Ishikawa (cell line): ENCODE data around the gene ZBTB48.

ENCODE experiments used
- CEBPB ChIP-seq: IDR thresholded peaks from 2 replicates; pipeline ENCODE4 v1.6.1; 2012
- CREB1 ChIP-seq: IDR thresholded peaks from 2 replicates; pipeline ENCODE4 v1.6.1; 2012; ENCODE audit warnings: low read depth
- EGR1 ChIP-seq: IDR thresholded peaks from 2 replicates; pipeline ENCODE4 v1.6.1; 2012
- EP300 ChIP-seq: IDR thresholded peaks from 2 replicates; pipeline ENCODE4 v1.6.1; 2012; ENCODE audit warnings: borderline replicate concordance
- FOXM1 ChIP-seq: IDR thresholded peaks from 2 replicates; pipeline ENCODE4 v1.6.1; 2012; ENCODE audit warnings: low read depth, borderline replicate concordance
- MAX ChIP-seq: IDR thresholded peaks from 2 replicates; pipeline ENCODE4 v1.6.1; 2012
- NFIC ChIP-seq: IDR thresholded peaks from 2 replicates; pipeline ENCODE4 v1.6.1; 2012
- RAD21 ChIP-seq: IDR thresholded peaks from 2 replicates; pipeline ENCODE4 v1.6.1; 2012; ENCODE audit warnings: low read depth
- REST ChIP-seq: IDR thresholded peaks from 2 replicates; pipeline ENCODE4 v1.6.1; 2012; ENCODE audit warnings: low read depth, mild to moderate bottlenecking
- TAF1 ChIP-seq: IDR thresholded peaks from 2 replicates; pipeline ENCODE4 v1.6.1; 2012; ENCODE audit warnings: low read depth, mild to moderate bottlenecking
- TCF12 ChIP-seq: IDR thresholded peaks from 2 replicates; pipeline ENCODE4 v1.6.1; 2012; ENCODE audit warnings: low read depth
- TEAD4 ChIP-seq: IDR thresholded peaks from 2 replicates; pipeline ENCODE4 v1.6.1; 2012
- USF1 ChIP-seq: IDR thresholded peaks from 2 replicates; pipeline ENCODE4 v1.6.1; 2012
- YY1 ChIP-seq: IDR thresholded peaks from 2 replicates; pipeline ENCODE4 v1.6.1; 2012; ENCODE audit warnings: low read depth
- ZBTB7A ChIP-seq: IDR thresholded peaks from 2 replicates; pipeline ENCODE4 v1.6.1; 2012; ENCODE audit warnings: low read depth

Gene ZBTB48

GRCh38 chr1:6557597-6557996 lies 22.2 kb upstream of the ZBTB48 start:
- TF ChIP-seq MAX (no peak), FOXM1 (no peak), ZBTB7A (no peak), YY1 (no peak), EGR1 (no peak), REST (no peak), NFIC (no peak), TEAD4 (no peak), TAF1 (no peak), TCF12 (no peak), USF1 (no peak), CEBPB (no peak), CREB1 (no peak), RAD21 (no peak), EP300 (no peak)

GRCh38 chr1:6560267-6560666 lies 19.5 kb upstream of the ZBTB48 start:
- TF ChIP-seq FOXM1 = no peak
- TF ChIP-seq NFIC = no peak
- no peak for TF ChIP-seq TAF1

GRCh38 chr1:6569033-6569432 lies 10.8 kb upstream of the ZBTB48 start:
- TF ChIP-seq TAF1 = no peak
- no peak for TF ChIP-seq FOXM1
- no peak for TF ChIP-seq YY1
- no peak for TF ChIP-seq CREB1
- TF ChIP-seq ZBTB7A = no peak
- no peak for TF ChIP-seq REST

- no peak for TF ChIP-seq YY1
- TF ChIP-seq RAD21 = no peak
- no peak for TF ChIP-seq CEBPB
- no peak for TF ChIP-seq TAF1
- no peak for TF ChIP-seq EP300
- TF ChIP-seq TCF12 = no peak
- no peak for TF ChIP-seq FOXM1
These were observed 9.7 kb upstream of the ZBTB48 start for GRCh38 chr1:6570100-6570499.

- TF ChIP-seq USF1 (no peak), YY1 (no peak)
These were observed 8.8 kb upstream of the ZBTB48 start for GRCh38 chr1:6570987-6571386.

- TF ChIP-seq NFIC (no peak), MAX (no peak), RAD21 (no peak), USF1 (no peak), ZBTB7A (no peak)
These were observed 7.0 kb upstream of the ZBTB48 start for GRCh38 chr1:6572653-6573383.
